Smooth muscle cell of the pulmonary artery (primary cell): ENCODE data around the gene ZNF441. TPM values are rescaled to one million over a fixed set of nuclear protein-coding genes. Genes with fewer than 3 reads are reported as not detected.

Experiments
- total RNA-seq: library from RNA; depleted of rRNA; stranded (reverse); fragments of >200 nt; gene quantifications from 2 replicates; pipeline ENCODE4 v1.2.3, GENCODE V29; 2014

Gene ZNF441
- 10.7 and 12.3 TPM in 2 replicates for total RNA-seq

DNA sequence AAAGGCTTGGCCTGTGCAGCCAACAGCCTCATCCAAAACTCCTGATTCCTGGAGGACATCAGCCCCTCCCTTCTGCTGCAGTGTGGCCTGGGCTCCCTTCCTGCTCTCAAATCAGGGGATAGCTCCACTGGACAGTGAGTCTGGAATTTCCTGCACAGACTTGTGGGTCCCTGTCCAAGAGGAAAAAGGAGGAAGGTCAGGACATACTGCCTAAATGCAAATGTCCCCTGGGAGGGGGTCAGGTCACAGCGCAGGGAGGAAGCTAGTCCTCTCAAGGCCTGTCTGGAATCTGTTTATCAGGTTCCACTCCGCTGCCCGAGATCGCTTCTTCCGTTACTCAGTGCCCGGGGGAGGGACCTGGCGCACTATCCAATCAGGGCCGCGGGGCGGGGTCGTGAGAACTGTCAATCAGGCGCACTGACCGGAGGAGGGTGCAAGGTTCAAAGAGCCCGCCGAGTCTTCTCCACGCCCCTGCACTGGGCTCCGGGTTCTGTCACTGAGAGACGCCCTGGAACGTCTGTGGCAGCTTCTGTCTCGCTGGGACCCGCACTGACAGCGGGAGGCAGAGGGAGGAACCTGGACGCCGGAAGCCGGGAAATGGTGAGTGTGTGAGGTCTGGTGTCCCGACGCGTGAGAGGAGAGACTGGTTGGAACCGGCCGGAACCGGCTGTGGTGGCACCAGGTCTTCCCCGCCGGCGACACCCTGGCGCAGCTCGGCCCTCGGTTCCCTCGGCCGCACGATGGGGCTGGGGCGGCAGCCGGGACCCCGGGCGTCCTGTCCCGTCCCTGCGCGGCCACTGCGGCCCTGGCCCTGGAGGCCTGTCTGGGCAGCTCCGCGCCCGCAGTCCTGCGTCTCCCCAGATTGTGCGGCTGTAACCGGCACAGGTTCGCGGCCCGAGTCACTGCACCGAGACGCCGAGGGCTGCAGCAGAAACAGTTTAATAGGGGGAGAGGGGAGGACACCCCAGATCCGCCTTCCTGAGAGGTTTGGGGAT, at the start of gene ZNF441:
ZNF441 (plus strand) TSS at position 404 of the 995 bp plus-strand sequence; CDS start at position 598, 194 bp downstream.

GRCh38 chr19:11738746-11739620, 27.8 kb upstream of the ZNF441 start, which contains the start of gene ZNF823:
Gene ZNF823 (minus strand): TSS chr19:11738946. CDS start chr19:11738819, 127 bp downstream.

DNA sequence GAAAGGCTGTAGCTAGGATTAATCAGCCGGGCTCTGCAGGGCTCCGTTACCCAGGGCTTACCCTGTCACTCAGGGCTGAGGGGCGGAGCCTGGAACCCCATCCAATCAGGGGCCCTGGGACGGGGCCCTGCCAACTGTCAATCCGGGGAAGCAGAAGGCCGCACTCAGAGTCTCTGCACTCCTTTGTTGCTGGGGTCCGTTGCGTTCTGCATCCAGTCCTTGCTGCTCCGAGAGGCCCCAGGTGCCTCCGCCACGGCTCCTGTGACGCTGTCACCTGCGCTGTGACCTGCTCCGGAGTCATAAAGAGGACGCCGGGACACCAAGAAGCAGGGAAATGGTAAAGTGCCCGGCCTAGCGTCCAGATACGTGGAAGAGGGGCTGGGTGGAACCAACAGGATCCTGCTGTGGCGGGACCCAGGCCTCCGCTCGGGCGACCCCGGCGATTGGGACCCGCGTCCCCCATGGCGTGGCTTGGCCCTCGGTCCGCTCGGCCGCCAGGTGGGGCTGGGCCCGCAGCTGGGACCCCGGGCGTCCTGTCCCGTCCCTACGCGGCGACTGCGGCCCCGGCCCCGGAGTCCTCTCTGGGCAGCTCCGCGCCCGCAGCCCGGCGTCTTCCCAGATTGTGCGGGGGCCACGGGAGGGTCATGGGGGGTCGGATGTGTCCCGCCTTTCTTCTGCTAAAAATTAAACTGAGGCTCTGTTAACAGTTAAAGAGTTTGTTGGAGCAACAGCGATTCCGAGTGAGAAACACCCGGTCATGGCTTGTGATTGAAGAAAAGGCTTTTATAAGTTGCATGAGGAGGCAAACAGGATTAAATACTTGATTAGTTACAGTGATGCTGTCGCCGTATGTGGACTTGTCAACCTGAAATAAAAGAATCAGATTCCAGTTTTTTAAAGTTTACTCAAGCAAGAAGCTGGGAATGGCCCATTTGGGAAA, 31.9 kb downstream of the ZNF441 start, which contains the start of gene ZNF491:
ZNF491 (plus strand) TSS at position 133 of the 940 bp plus-strand sequence. CDS start 7,431 bp downstream, outside the sequence.

GRCh38 chr19:11814029-11814699, 47.4 kb downstream of the ZNF441 start, which contains the start of gene ZNF440:
Gene ZNF440 (plus strand): TSS chr19:11814273. CDS start chr19:11814448, 175 bp downstream.

Other genes starting within 250 kb of the ZNF441 start
- gene ECSIT, start 237.9 kb upstream of the ZNF441 start, total RNA-seq: 26.6 and 26.8 TPM in 2 replicates
- 25.2 and 31.1 TPM in 2 replicates for gene CNN1, start 228.1 kb upstream of the ZNF441 start, total RNA-seq
- gene ELOF1, start 207.8 kb upstream of the ZNF441 start, total RNA-seq: 27.5 and 28.2 TPM in 2 replicates
- gene ACP5, start 189.4 kb upstream of the ZNF441 start, total RNA-seq: 2.4 TPM in 2 replicates
- 15.2 and 16.5 TPM in 2 replicates for gene ZNF627, start 169.5 kb upstream of the ZNF441 start, total RNA-seq
- gene ZNF823, start 28.1 kb upstream of the ZNF441 start, total RNA-seq: 3.6 and 3.9 TPM in 2 replicates
- 3.0 and 4.4 TPM in 2 replicates for gene ZNF491, start 31.5 kb downstream of the ZNF441 start, total RNA-seq
- 7.7 and 8.7 TPM in 2 replicates for gene ZNF440, start 47.3 kb downstream of the ZNF441 start, total RNA-seq
- 6.5 and 7.5 TPM in 2 replicates for gene ZNF439, start 81.7 kb downstream of the ZNF441 start, total RNA-seq
- 5.2 and 7.1 TPM in 2 replicates for gene ZNF69, start 120.8 kb downstream of the ZNF441 start, total RNA-seq
- gene ZNF700, start 158.1 kb downstream of the ZNF441 start, total RNA-seq: 6.4 and 7.0 TPM in 2 replicates
- 1.1 and 1.7 TPM in 2 replicates for gene ZNF763, start 198.0 kb downstream of the ZNF441 start, total RNA-seq